ENCODE data around the gene LDLRAD3. TPM values are rescaled to one million over a fixed set of nuclear protein-coding genes. Genes with fewer than 3 reads are reported as not detected.

Gene LDLRAD3
- total RNA-seq, 1 donor from 2014 or later = 28.5 TPM

DNA sequence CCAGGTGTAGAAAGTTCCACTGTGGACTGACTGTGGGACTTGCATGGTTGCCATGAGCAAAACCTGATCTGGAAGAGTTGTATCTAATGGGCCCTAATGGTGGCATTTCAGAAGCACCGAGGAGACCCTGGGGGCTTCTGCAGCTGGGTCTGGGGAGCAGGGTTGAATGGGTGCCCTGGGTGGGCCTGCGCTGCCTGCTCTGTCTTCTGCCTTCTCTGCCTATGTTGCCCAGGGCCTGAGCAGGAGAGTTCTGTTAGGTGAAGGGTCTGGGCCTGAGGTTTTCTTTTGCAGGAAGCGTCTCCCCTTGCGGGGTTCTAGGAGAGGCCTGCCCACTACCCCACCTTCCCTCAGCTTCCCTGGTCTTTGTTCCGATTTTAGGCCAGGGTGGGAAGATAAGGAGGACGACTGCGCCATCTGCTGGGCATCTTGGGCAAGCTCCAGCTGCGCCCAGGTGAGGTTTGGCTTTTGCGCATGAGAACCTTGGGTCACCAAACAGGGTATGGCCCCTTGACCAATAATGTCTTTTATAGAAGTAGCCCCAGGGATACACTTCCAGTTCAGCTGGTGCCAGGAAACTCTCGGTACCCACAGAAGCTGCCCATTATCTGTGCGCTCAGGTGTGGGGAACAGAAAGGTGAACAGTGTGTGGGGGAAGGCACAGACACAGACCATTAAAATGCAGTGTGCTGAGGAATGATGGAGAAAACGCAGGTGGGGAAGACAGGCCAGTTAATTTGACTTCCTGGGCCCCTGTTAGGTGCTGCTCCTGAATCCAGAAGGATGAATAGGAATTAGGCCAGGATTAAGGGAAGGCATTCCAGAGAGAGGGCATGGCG lies 322.1 kb downstream of the LDLRAD3 start:
- H3K4me1 Mint-ChIP-seq (ENCODE audit: unreplicated experiment) = no peaks in the 10 kb centered on the region
- H3K9me3 Mint-ChIP-seq (ENCODE audit: unreplicated experiment) = no peaks in the 10 kb centered on the region
- TF ChIP-seq, protein P1, sequence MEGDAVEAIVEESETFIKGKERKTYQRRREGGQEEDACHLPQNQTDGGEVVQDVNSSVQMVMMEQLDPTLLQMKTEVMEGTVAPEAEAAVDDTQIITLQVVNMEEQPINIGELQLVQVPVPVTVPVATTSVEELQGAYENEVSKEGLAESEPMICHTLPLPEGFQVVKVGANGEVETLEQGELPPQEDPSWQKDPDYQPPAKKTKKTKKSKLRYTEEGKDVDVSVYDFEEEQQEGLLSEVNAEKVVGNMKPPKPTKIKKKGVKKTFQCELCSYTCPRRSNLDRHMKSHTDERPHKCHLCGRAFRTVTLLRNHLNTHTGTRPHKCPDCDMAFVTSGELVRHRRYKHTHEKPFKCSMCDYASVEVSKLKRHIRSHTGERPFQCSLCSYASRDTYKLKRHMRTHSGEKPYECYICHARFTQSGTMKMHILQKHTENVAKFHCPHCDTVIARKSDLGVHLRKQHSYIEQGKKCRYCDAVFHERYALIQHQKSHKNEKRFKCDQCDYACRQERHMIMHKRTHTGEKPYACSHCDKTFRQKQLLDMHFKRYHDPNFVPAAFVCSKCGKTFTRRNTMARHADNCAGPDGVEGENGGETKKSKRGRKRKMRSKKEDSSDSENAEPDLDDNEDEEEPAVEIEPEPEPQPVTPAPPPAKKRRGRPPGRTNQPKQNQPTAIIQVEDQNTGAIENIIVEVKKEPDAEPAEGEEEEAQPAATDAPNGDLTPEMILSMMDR (IDR thresholded peaks at IDR 0.05; ENCODE audit: unreplicated experiment) = peak; percentile 83
- H3K27ac Mint-ChIP-seq (ENCODE audit: unreplicated experiment) = no peak overlapping the region
- peaks cover 6% of the 10 kb centered on the region for H3K27me3 Mint-ChIP-seq (ENCODE audit: unreplicated experiment)
- no peaks in the 10 kb centered on the region for H3K36me3 Mint-ChIP-seq (ENCODE audit: low read depth, unreplicated experiment)
- no peak overlapping the region for H3K4me3 Mint-ChIP-seq (ENCODE audit: unreplicated experiment)
- DNase-seq (ENCODE audit: low spot score) = peak; percentile 73

DNA sequence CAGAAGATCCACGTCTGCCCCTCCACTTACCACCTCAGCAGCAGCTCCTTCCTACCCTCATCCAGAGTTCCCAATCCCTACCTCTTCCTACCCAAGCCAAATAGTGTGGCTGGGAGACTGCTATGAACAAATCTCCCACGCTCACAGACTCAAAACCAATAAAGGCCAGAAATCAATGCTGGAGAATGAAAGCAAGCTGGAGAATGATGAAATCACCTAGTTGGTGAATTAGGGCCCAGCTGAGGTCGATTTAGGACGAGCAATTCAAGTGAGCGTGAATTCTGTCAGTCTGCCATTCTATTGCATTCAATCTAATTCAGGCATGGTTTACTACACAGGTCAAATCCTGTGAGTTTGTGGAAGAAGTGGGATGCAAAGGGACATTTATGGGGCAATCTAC lies 322.9 kb downstream of the LDLRAD3 start:
- H3K36me3 Mint-ChIP-seq (ENCODE audit: low read depth, unreplicated experiment) = peaks cover 7% of the 10 kb centered on the region
- H3K27me3 Mint-ChIP-seq (ENCODE audit: unreplicated experiment) = peaks cover 6% of the 10 kb centered on the region
- no peaks in the 10 kb centered on the region for H3K9me3 Mint-ChIP-seq (ENCODE audit: unreplicated experiment)
- no peak for DNase-seq (ENCODE audit: low spot score)
- TF ChIP-seq, protein P1 (IDR thresholded peaks at IDR 0.05; ENCODE audit: unreplicated experiment) = no peak
- H3K4me1 Mint-ChIP-seq (ENCODE audit: unreplicated experiment) = no peaks in the 10 kb centered on the region
- H3K27ac Mint-ChIP-seq (ENCODE audit: unreplicated experiment) = no peak overlapping the region
- no peak overlapping the region for H3K4me3 Mint-ChIP-seq (ENCODE audit: unreplicated experiment)

DNA sequence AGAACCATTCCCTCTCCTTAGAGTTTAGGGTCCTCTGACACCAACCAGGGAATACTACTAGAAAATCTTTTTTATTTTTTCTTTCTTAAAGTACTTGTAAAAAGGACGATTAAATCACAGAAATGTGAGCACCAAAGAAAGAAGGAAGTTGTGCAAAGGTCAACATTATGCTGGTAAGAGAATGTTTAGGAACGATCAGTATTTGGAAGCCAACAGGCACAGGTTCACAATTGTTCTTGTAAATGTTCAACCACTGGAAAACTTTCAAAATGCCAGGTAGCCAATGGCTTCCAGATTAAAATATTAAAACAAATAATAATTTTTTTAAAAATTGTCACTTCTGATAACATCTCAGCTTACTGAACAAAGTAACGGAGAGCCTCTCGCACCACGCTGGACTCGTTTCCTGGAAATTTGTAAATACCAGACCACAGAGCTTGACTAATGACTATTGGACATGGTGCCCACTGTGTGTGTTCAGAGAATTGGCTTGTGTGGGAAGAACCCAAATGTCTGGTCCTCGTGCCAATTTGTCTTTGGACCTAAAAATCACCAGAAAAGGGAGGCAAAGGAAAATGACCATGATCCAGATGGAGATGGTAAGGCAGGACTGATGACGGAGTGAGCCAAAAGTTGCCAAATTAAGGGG lies 324.6 kb downstream of the LDLRAD3 start:
- H3K27me3 Mint-ChIP-seq (ENCODE audit: unreplicated experiment) = peaks cover 6% of the 10 kb centered on the region
- H3K27ac Mint-ChIP-seq (ENCODE audit: unreplicated experiment) = no peak overlapping the region
- TF ChIP-seq, protein P1 (IDR thresholded peaks at IDR 0.05; ENCODE audit: unreplicated experiment) = no peak
- peaks cover 21% of the 10 kb centered on the region for H3K36me3 Mint-ChIP-seq (ENCODE audit: low read depth, unreplicated experiment)
- no peak overlapping the region for H3K4me3 Mint-ChIP-seq (ENCODE audit: unreplicated experiment)
- no peaks in the 10 kb centered on the region for H3K9me3 Mint-ChIP-seq (ENCODE audit: unreplicated experiment)
- no peaks in the 10 kb centered on the region for H3K4me1 Mint-ChIP-seq (ENCODE audit: unreplicated experiment)
- no peak for DNase-seq (ENCODE audit: low spot score)

DNA sequence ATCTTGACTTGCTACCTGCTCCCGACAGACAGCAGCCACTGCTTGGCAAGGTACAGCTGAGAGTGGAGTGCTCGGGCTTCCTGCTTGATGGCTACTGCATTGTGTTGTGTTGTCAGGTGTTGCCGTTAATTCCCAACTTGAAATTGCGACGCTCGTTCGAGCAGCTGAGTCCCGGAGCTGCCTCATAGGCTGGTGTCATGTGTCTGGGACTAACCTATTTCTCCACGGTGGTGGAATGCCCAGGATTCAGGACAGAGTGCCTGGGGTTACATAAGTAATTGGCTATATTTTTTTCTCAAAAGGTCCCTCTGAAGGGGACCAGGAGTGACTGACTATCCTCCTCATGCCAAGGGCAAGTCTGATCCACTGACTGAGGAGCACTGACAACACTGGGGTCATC lies 326.8 kb downstream of the LDLRAD3 start:
- no peak for DNase-seq (ENCODE audit: low spot score)
- H3K4me3 Mint-ChIP-seq (ENCODE audit: unreplicated experiment) = no peak overlapping the region
- no peak overlapping the region for H3K27ac Mint-ChIP-seq (ENCODE audit: unreplicated experiment)
- peaks cover 28% of the 10 kb centered on the region for H3K36me3 Mint-ChIP-seq (ENCODE audit: low read depth, unreplicated experiment)
- TF ChIP-seq, protein P1 (IDR thresholded peaks at IDR 0.05; ENCODE audit: unreplicated experiment) = no peak
- peaks cover 6% of the 10 kb centered on the region for H3K27me3 Mint-ChIP-seq (ENCODE audit: unreplicated experiment)
- H3K9me3 Mint-ChIP-seq (ENCODE audit: unreplicated experiment) = no peaks in the 10 kb centered on the region
- no peaks in the 10 kb centered on the region for H3K4me1 Mint-ChIP-seq (ENCODE audit: unreplicated experiment)
